Natural killer cell (primary cell): ENCODE data around the gene GALNS. TPM values are rescaled to one million over a fixed set of nuclear protein-coding genes. Genes with fewer than 3 reads are reported as not detected.

ENCODE experiments used
- ATAC-seq, 3 donors: fragments of 150-1000 bp in 2 of 3; fragments of 200-7000 bp in 1 of 3; cut with Tn5 transposase; 1 replicate in 1 of 3; 2 replicates in 2 of 3; pipeline ENCODE4 v1.10.0; 2021; ENCODE audit warnings: mild to moderate bottlenecking in 2 of 3, moderate library complexity in 2 of 3
- DNase-seq, 2 donors: peaks; one replicate each; pipeline versions ENCODE4 v3.0.0 to v3.0.0-alpha.2; 2013 to 2021; ENCODE audit warnings: mixed read lengths in 1 of 2
- H3K27ac ChIP-seq: one replicate; pipeline ENCODE4 v1.5.1; 2013; ENCODE audit warnings: mild to moderate bottlenecking, low read length
- H3K27me3 ChIP-seq: one replicate; pipeline ENCODE4 v1.6.1; 2013; ENCODE audit warnings: low read length; ENCODE audit not compliant: control insufficient read depth, insufficient read depth
- H3K36me3 ChIP-seq: one replicate; pipeline ENCODE4 v1.6.1; 2013; ENCODE audit warnings: low read length; ENCODE audit not compliant: control insufficient read depth, insufficient read depth
- H3K4me1 ChIP-seq: one replicate; pipeline ENCODE4 v1.6.1; 2013; ENCODE audit warnings: low read length; ENCODE audit not compliant: control insufficient read depth, insufficient read depth
- H3K4me3 ChIP-seq: one replicate; pipeline ENCODE4 v1.5.1; 2013; ENCODE audit warnings: low read length
- H3K9me3 ChIP-seq: one replicate; pipeline ENCODE4 v1.6.1; 2013; ENCODE audit warnings: low read length; ENCODE audit not compliant: control insufficient read depth, insufficient read depth
- H3K27ac Mint-ChIP-seq, 2 donors: one replicate each; pipeline ENCODE4 v1.8.0; 2022; ENCODE audit warnings: mild to moderate bottlenecking in 2 of 2, mixed read lengths in 2 of 2, moderate library complexity in 1 of 2
- H3K27me3 Mint-ChIP-seq, 2 donors: one replicate each; pipeline ENCODE4 v1.8.0; 2022; ENCODE audit warnings: low read depth in 2 of 2, mixed read lengths in 2 of 2
- H3K36me3 Mint-ChIP-seq: one replicate; pipeline ENCODE4 v1.8.0; 2022; ENCODE audit warnings: mixed read lengths
- H3K4me1 Mint-ChIP-seq, 2 donors: one replicate each; pipeline ENCODE4 v1.8.0; 2022; ENCODE audit warnings: mixed read lengths in 2 of 2
- H3K4me3 Mint-ChIP-seq: one replicate; pipeline ENCODE4 v1.8.0; 2022; ENCODE audit warnings: mild to moderate bottlenecking, moderate library complexity, mixed read lengths
- H3K9me3 Mint-ChIP-seq, 2 donors: one replicate each; pipeline ENCODE4 v1.8.0; 2022; ENCODE audit warnings: mixed read lengths in 2 of 2
- WGBS: methylation state at CpG from one replicate; pipeline ENCODE4 v1.1.7; 2013; ENCODE audit warnings: missing lambda C conversion rate; ENCODE audit not compliant: insufficient coverage; 5-methylcytosine and 5-hydroxymethylcytosine counted together
- intact Hi-C: fragments of 100-400 bp; cut with micrococcal nuclease; formaldehyde crosslinking; loops from one replicate; pipeline ENCODE4 v1.14.2; 2022
- total RNA-seq, 4 donors: library from RNA; stranded (reverse); fragments of 120-200 nt in 1 of 4; gene quantifications; one replicate each; pipeline versions ENCODE4 v1.2.3 to v1.2.4, GENCODE V29; 2013 to 2022
- TF ChIP-seq, protein P1 (sequence below): fragments of 200-600 bp; IDR thresholded peaks from one replicate; pipeline ENCODE4 v1.8.0; 2022; ENCODE audit warnings: antibody characterized with exemption

The GALNS gene
- total RNA-seq, 3 donors from 2014 or later (not counting 1 experiment from before 2014, with no cell fraction given), result 58.1 to 75.8 (median 65.7) TPM

- Mint-ChIP-seq H3K4me3 (no peak overlapping the region), H3K9me3 (no peaks in the 10 kb centered on the region), H3K27me3 (no peaks in the 10 kb centered on the region), H3K27ac (no peak overlapping the region), H3K4me1 (peaks cover 2 to 14% of the 10 kb centered on the region in 2 donors), H3K36me3 (no peaks in the 10 kb centered on the region)
- Histone ChIP-seq H3K27me3 (no peaks in the 10 kb centered on the region), H3K36me3 (peaks cover 10% of the 10 kb centered on the region), H3K4me3 (no peak overlapping the region), H3K27ac (no peak overlapping the region), H3K4me1 (peaks cover 39% of the 10 kb centered on the region), H3K9me3 (no peaks in the 10 kb centered on the region)
- no peak for DNase-seq
- TF ChIP-seq, protein P1, sequence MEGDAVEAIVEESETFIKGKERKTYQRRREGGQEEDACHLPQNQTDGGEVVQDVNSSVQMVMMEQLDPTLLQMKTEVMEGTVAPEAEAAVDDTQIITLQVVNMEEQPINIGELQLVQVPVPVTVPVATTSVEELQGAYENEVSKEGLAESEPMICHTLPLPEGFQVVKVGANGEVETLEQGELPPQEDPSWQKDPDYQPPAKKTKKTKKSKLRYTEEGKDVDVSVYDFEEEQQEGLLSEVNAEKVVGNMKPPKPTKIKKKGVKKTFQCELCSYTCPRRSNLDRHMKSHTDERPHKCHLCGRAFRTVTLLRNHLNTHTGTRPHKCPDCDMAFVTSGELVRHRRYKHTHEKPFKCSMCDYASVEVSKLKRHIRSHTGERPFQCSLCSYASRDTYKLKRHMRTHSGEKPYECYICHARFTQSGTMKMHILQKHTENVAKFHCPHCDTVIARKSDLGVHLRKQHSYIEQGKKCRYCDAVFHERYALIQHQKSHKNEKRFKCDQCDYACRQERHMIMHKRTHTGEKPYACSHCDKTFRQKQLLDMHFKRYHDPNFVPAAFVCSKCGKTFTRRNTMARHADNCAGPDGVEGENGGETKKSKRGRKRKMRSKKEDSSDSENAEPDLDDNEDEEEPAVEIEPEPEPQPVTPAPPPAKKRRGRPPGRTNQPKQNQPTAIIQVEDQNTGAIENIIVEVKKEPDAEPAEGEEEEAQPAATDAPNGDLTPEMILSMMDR, result no peak
- intact Hi-C loops, result no loop called here
- WGBS, result 95% methylated on average over 21 of the region's 21 CpGs
- no peak for ATAC-seq
These were observed 50.8 kb downstream of the GALNS start for GRCh38 chr16:88805887-88806393.

DNA sequence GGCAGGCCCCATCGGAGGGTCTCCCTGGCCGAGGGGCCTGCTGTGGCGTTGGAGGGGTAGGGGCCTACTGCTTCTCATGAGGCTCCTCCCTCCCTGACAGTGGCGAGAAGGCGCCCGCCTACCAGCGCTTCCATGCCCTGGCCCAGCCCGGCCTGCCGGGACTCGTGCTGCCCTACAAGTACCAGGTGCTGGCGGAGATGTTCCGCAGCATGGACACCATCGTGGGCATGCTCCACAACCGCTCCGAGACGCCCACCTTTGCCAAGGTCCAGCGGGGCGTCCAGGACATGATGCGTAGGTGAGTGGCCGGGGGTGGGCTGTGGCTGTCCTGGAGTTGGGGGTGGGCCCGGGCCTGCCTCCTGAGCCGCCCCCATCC, 51.4 kb downstream of the GALNS start:
- intact Hi-C loops, result no loop called here
- TF ChIP-seq, protein P1, result no peak
- no peak for DNase-seq
- no peak for ATAC-seq
- peaks cover 10% of the 10 kb centered on the region for H3K36me3 ChIP-seq
- Mint-ChIP-seq H3K4me3 (no peak overlapping the region), H3K27me3 (no peaks in the 10 kb centered on the region), H3K9me3 (no peaks in the 10 kb centered on the region), H3K36me3 (no peaks in the 10 kb centered on the region), H3K4me1 (peaks cover 0 to 11% of the 10 kb centered on the region in 2 donors), H3K27ac (no peak overlapping the region)
- no peaks in the 10 kb centered on the region for H3K9me3 ChIP-seq
- no peak overlapping the region for H3K4me3 ChIP-seq
- H3K27ac ChIP-seq, result no peak overlapping the region
- no peaks in the 10 kb centered on the region for H3K27me3 ChIP-seq
- peaks cover 33% of the 10 kb centered on the region for H3K4me1 ChIP-seq
- 93% methylated on average over 22 of the region's 22 CpGs for WGBS

DNA sequence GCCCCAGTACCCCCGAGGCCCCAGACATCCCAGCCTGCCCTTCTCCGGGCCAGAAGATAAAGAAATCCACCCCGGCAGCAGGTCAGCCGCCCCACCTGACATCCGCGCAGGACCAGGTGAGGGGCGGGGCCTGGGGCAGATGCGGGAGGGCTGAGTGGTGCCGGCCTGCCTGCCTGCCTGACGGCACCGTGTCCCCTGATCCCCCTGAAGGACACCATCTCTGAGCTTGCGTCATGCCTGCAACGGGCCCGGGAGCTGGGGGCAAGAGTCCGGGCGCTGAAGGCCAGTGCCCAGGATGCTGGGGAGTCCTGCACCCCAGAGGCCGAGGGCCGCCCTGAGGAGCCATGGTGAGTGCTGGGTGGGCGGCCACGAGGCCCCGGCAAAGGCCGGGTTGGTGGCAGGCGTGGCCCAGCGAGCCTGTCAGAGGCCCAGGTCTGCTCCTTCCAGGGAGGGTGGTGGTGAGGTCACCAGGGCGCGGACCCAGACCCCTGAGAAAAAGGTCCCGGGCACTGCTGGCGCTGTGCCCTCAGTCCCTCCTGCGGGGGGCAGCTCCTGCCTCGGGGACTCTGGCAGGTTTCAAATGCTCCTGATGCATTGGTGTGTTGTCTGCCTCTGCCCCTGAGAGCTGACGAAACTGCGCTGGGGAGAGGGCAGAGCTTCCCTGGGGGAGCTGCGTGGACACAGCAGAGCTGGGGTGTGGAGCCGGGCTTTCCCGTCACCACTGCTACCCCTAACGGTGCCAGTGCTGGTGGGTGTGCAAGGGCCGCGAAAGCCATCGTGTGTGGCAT, 52.0 kb downstream of the GALNS start:
- TF ChIP-seq, protein P1, result no peak
- Mint-ChIP-seq H3K27ac (no peak overlapping the region), H3K36me3 (no peaks in the 10 kb centered on the region), H3K9me3 (no peaks in the 10 kb centered on the region), H3K4me3 (peak overlapping the region; percentile 67), H3K27me3 (no peaks in the 10 kb centered on the region), H3K4me1 (peaks cover 0 to 7% of the 10 kb centered on the region in 2 donors)
- Histone ChIP-seq H3K27ac (no peak overlapping the region), H3K4me1 (peaks cover 27% of the 10 kb centered on the region), H3K27me3 (no peaks in the 10 kb centered on the region), H3K4me3 (no peak overlapping the region), H3K9me3 (no peaks in the 10 kb centered on the region), H3K36me3 (peaks cover 8% of the 10 kb centered on the region)
- DNase-seq (no peak), ATAC-seq (no peak)
- intact Hi-C loops, result no loop called here
- WGBS, result 49% methylated on average over 39 of the region's 39 CpGs
